Fibroblast of lung (primary cell): ENCODE results near the gene DLG2. TPM values are rescaled to one million over a fixed set of nuclear protein-coding genes. Genes with fewer than 3 reads are reported as not detected.

Experiments
- DNase-seq, 2 donors: peaks; one replicate each; pipeline versions ENCODE4 v3.0.0 to v3.0.0-alpha.2; 2010; ENCODE audit warnings: low read depth in 2 of 2
- H2AFZ ChIP-seq: 2 replicates; pipeline ENCODE4 v1.5.1; 2012; ENCODE audit warnings: low read length, control low read depth, inconsistent platforms
- H3K27ac ChIP-seq: 2 replicates; pipeline ENCODE4 v1.5.1; 2011; ENCODE audit warnings: low read length, control low read depth; ENCODE audit not compliant: insufficient read depth
- H3K27me3 ChIP-seq: 2 replicates; pipeline ENCODE4 v1.5.1; 2011; ENCODE audit warnings: mild to moderate bottlenecking, low read length; ENCODE audit not compliant: control insufficient read depth, insufficient read depth
- H3K36me3 ChIP-seq: 2 replicates; pipeline ENCODE4 v1.5.1; 2011; ENCODE audit warnings: low read length; ENCODE audit not compliant: control insufficient read depth, insufficient read depth
- H3K4me1 ChIP-seq: 2 replicates; pipeline ENCODE4 v1.5.1; 2011; ENCODE audit warnings: low read length; ENCODE audit not compliant: control insufficient read depth, insufficient read depth; ENCODE audit errors: extremely low read depth
- H3K4me2 ChIP-seq: 2 replicates; pipeline ENCODE4 v1.5.1; 2011; ENCODE audit warnings: low read length, control low read depth; ENCODE audit not compliant: insufficient read depth; ENCODE audit errors: extremely low read depth
- H3K4me3 ChIP-seq, 4 experiments: fragments of 200-600 bp in 1 of 4; sonication (generic) in 1 of 4; replicated peaks in 1 of 4; 2 replicates each; pipeline ENCODE4 v1.5.1; 2011 to 2016; ENCODE audit warnings: low read length in 4 of 4, low read depth in 3 of 4, mild to moderate bottlenecking in 3 of 4, control low read depth in 2 of 4, inconsistent platforms in 1 of 4, mixed read lengths in 1 of 4; ENCODE audit not compliant: insufficient read depth in 1 of 4; ENCODE audit errors: control extremely low read depth in 1 of 4
- H3K79me2 ChIP-seq: 2 replicates; pipeline ENCODE4 v1.5.1; 2012; ENCODE audit warnings: mild to moderate bottlenecking, low read length, inconsistent platforms; ENCODE audit not compliant: control insufficient read depth, insufficient read depth
- H3K9ac ChIP-seq: 2 replicates; pipeline ENCODE4 v1.5.1; 2011; ENCODE audit warnings: mild to moderate bottlenecking, low read length, control low read depth; ENCODE audit not compliant: insufficient read depth
- H3K9me3 ChIP-seq: 2 replicates; pipeline ENCODE4 v1.5.1; 2012; ENCODE audit warnings: low read depth, low read length; ENCODE audit not compliant: control insufficient read depth, insufficient read depth
- H4K20me1 ChIP-seq: 2 replicates; pipeline ENCODE4 v1.5.1; 2011; ENCODE audit warnings: low read length; ENCODE audit not compliant: control insufficient read depth, insufficient read depth; ENCODE audit errors: extremely low read depth
- EZH2 ChIP-seq: IDR thresholded peaks from 2 replicates; pipeline ENCODE4 v1.5.1; 2012; ENCODE audit warnings: low read length, control low read depth, mild to moderate bottlenecking; ENCODE audit errors: missing control alignments
- polyA plus RNA-seq, 2 donors: library from polyadenylated mRNA; depleted of rRNA in 1 of 2; stranded (reverse) in 1 of 2; unstranded in 1 of 2; fragments of >200 nt; gene quantifications; 2 replicates each; pipeline ENCODE4 v1.2.1, GENCODE V29; 2011 to 2012; ENCODE audit warnings: missing spikeins in 1 of 2
- total RNA-seq: library from RNA; depleted of rRNA; stranded (reverse); fragments of >200 nt; gene quantifications from 2 replicates; pipeline ENCODE4 v1.2.1, GENCODE V29; 2014
- TF ChIP-seq, protein P1 (sequence below), 2 donors: IDR thresholded peaks in 1 of 2; conservative IDR thresholded peaks in 1 of 2; 1 replicate in 1 of 2; 2 replicates in 1 of 2; pipeline ENCODE4 v1.5.1; 2011 to 2012; ENCODE audit warnings: low read length in 2 of 2, control low read depth in 1 of 2, inconsistent platforms in 1 of 2, low read depth in 1 of 2, mild to moderate bottlenecking in 1 of 2

Gene DLG2
- total and polyA plus RNA-seq, 2 donors (not counting 1 experiment from before 2014, with no cell fraction given) = 0.77 to 2.3 TPM

DNA sequence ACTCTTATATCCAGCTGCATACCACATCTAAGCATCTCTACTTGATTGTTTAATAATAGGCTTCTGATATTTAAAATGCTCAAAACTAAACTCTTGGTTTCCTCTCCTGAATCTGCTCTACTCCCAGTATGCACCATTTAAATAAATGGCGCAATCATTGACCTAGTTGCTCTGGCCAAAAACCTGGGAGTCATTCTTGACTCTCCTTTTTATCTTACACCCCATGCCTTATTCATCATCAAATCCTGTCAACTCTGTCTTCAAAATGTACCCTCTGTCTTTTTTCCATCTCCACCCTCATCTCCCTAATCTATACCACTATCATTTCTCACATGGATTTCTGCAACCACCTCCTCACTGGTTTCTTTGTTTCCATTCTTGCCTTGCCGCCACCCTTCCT lies 1941.4 kb downstream of the DLG2 start:
- Histone ChIP-seq H3K4me3 (no peak overlapping the region), H3K9ac (no peak overlapping the region), H3K4me2 (no peak overlapping the region), H2AFZ (no peak overlapping the region), H3K36me3 (no peaks in the 10 kb centered on the region), H3K79me2 (no peaks in the 10 kb centered on the region), H3K27ac (no peak overlapping the region), H3K27me3 (no peaks in the 10 kb centered on the region), H4K20me1 (no peaks in the 10 kb centered on the region), H3K9me3 (no peaks in the 10 kb centered on the region), H3K4me1 (no peaks in the 10 kb centered on the region)
- TF ChIP-seq, protein P1, sequence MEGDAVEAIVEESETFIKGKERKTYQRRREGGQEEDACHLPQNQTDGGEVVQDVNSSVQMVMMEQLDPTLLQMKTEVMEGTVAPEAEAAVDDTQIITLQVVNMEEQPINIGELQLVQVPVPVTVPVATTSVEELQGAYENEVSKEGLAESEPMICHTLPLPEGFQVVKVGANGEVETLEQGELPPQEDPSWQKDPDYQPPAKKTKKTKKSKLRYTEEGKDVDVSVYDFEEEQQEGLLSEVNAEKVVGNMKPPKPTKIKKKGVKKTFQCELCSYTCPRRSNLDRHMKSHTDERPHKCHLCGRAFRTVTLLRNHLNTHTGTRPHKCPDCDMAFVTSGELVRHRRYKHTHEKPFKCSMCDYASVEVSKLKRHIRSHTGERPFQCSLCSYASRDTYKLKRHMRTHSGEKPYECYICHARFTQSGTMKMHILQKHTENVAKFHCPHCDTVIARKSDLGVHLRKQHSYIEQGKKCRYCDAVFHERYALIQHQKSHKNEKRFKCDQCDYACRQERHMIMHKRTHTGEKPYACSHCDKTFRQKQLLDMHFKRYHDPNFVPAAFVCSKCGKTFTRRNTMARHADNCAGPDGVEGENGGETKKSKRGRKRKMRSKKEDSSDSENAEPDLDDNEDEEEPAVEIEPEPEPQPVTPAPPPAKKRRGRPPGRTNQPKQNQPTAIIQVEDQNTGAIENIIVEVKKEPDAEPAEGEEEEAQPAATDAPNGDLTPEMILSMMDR (conservative IDR thresholded peaks at IDR 0.05 in 1 of 2, IDR thresholded peaks at IDR 0.05 in 1 of 2; ENCODE audit: low read depth in 1 of 2, low read length in 2 of 2) = no peak
- no peak for TF ChIP-seq EZH2
- DNase-seq = no peak

DNA sequence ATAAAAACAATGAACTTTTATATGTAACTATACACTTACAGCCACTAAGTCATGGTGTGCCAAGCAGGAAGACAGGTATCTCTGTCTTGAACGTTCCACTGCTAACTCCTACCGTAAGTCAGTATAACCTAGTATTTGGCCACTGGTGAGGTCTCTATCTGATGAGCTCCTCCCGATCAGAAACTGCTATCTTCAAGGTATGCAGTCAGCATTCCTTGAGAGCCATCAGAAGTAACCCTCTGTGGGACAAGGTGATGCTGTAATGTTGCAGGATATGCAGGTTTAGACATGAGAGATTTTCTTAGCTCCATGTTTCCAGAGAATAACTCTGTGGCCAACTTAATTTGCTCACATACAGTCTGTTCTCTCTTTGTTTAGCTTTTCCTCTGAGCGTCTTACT lies 1943.1 kb downstream of the DLG2 start:
- Histone ChIP-seq H3K4me2 (no peak overlapping the region), H3K9me3 (no peaks in the 10 kb centered on the region), H3K79me2 (no peaks in the 10 kb centered on the region), H3K36me3 (no peaks in the 10 kb centered on the region), H3K4me1 (no peaks in the 10 kb centered on the region), H3K9ac (no peak overlapping the region), H3K4me3 (no peak overlapping the region), H3K27me3 (no peaks in the 10 kb centered on the region), H3K27ac (no peak overlapping the region), H4K20me1 (no peaks in the 10 kb centered on the region), H2AFZ (no peak overlapping the region)
- TF ChIP-seq, protein P1 (conservative IDR thresholded peaks at IDR 0.05 in 1 of 2, IDR thresholded peaks at IDR 0.05 in 1 of 2; ENCODE audit: low read depth in 1 of 2, low read length in 2 of 2) = no peak
- no peak for TF ChIP-seq EZH2
- DNase-seq = no peak

DNA sequence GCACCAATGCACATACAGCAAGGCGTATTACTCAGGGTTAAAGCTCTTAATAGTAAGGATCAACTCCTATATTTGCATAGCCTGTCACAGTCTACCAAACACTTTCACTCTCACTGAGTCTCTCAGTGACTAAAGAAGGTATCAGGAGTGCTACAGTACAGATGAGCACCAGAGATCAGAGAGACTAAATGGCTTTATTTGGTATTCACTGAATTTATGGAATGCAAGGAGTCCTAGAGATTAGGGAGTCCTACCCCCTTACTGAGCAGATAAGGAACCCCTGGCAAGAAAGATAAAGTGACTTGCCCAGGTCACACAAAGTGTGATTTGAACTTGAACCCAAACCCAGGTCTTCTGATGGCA lies 1944.6 kb downstream of the DLG2 start:
- H3K4me3 ChIP-seq = no peak overlapping the region
- H4K20me1 ChIP-seq = no peaks in the 10 kb centered on the region
- no peaks in the 10 kb centered on the region for H3K9me3 ChIP-seq
- H3K27me3 ChIP-seq = no peaks in the 10 kb centered on the region
- H3K79me2 ChIP-seq = no peaks in the 10 kb centered on the region
- DNase-seq = no peak
- TF ChIP-seq, protein P1 (conservative IDR thresholded peaks at IDR 0.05 in 1 of 2, IDR thresholded peaks at IDR 0.05 in 1 of 2; ENCODE audit: low read depth in 1 of 2, low read length in 2 of 2) = no peak
- TF ChIP-seq EZH2 = no peak
- no peak overlapping the region for H3K9ac ChIP-seq
- no peaks in the 10 kb centered on the region for H3K4me1 ChIP-seq
- H3K27ac ChIP-seq = no peak overlapping the region
- H2AFZ ChIP-seq = no peak overlapping the region
- H3K4me2 ChIP-seq = no peak overlapping the region
- H3K36me3 ChIP-seq = no peaks in the 10 kb centered on the region
